Activated CD4-positive, alpha-beta T cell treated with anti-CD3 and anti-CD28 coated beads, Interleukin-2, Interleukin-4, amounts not matched to agents 100 ng/mL and 50 ng/mL, durations not matched to agents 16 hours and 8 hours (primary cell): ENCODE results near the gene VCL.
"Not testable (repeated sequence)": the region's sequence is repeated elsewhere in the genome, so short reads cannot be mapped to it uniquely, and the experiment has no call there.

ENCODE experiments used
- DNase-seq: peaks from one replicate; pipeline ENCODE4 v3.0.0-alpha.2; 2020; ENCODE audit warnings: low spot score

The VCL gene

GRCh38 chr10:74107391-74107790 is 109.5 kb downstream of the VCL start:
- DNase-seq, result no peak

DNA sequence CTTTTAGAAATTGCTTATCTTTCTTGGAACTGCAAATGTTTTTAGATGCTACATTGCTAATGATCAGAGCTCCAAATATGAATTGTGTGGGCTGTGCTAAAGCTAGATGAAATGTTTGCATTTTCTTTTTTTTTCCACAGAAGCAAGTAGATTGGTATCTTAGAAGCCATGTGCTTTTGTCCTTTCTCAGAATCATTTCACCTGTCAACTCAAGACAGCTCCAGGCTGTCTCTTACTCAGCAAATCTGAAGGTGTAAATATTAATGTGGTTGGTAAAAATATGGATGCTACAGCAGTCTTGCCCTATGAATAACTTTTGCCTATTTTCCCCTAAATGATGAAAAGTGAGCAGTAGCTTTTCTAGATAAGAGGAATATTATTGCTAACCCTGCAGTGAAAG is 111.5 kb downstream of the VCL start:
- DNase-seq, result no peak

GRCh38 chr10:74110120-74110519 is 112.2 kb downstream of the VCL start:
- DNase-seq, result no peak

DNA sequence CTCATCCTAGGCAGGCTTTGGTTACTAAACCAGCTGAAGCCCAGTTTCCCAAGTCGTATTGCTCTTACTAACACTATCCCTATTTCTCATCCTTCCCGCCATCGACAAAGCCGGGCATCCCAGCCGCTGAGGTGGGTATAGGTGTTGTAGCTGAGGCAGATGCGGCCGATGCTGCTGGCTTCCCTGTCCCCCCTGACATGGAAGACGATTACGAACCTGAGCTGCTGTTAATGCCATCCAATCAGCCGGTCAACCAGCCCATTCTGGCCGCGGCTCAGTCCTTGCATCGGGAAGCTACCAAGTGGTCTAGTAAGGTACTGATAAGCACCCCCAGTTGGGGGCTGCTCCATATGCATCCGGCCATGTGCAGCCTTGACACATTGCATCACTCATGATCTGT is 113.9 kb downstream of the VCL start:
- no peak for DNase-seq

DNA sequence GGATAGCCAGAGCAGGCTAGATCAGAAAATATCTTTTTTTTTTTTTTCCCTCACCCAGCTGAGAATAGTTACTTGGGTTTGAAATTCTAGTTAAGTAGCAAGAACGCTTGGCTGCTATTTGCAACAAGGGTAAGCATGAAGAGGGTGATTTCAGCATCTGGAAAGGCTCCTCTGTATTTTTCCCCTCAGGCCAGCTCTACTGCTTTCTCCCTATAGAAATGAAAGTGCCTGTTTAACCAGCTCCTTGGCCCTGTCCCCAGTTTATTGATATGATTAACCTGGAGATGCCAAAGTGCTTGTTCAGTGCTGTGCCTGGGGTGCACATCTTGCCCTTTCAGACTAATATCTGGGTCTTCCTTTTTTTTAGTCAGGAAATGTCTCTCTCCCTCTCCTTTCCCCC is 115.6 kb downstream of the VCL start:
- DNase-seq, result no peak

DNA sequence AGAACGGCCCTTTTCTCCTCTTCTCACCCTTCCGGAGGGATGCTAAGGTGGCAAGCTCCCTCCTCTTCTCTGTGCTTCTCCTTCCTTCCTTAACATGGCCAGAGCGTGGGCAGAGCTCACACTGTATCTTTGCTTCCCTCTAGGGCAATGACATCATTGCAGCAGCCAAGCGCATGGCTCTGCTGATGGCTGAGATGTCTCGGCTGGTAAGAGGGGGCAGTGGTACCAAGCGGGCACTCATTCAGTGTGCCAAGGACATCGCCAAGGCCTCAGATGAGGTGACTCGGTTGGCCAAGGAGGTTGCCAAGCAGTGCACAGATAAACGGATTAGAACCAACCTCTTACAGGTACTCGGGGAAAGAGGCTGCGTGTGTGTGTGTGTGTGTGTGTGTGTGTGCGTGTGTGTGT is 116.1 kb downstream of the VCL start:
- no peak for DNase-seq

- DNase-seq, result no peak
These were observed 119.8 kb downstream of the VCL start for GRCh38 chr10:74117738-74118137.

DNA sequence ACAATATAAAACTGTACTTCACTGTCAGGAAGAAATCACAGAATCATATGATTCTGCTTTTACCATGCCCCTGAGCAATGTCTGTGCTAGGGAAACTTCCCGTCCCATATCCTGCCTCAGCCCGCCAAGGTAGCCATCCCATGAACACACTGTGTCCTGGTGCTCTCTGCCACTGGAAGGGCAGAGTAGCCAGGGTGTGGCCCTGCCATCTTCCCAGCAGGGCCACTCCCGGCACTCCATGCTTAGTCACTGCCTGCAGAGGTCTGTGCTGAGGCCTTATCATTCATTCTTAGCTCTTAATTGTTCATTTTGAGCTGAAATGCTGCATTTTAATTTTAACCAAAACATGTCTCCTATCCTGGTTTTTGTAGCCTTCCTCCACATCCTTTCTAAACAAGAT is 120.9 kb downstream of the VCL start:
- no peak for DNase-seq

DNA sequence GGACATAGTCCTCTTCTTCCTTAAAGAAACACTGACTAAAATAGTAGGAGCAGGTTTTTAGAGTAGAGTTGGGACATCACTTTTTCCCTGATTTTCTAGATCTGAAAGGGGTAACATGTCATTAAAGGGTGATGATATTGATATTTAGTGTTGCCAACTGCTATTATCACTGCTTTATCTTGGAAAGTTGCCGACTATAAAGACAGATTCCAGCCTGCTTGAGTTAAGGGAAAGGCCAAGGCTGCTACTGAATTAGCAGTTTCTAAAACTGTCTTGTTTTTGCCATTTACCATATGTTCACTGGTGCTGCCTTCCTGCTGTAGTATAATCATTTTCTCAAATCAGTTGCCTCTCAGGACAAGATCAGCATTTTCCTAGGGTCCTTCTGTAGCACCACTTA is 123.0 kb downstream of the VCL start:
- DNase-seq, result no peak

DNA sequence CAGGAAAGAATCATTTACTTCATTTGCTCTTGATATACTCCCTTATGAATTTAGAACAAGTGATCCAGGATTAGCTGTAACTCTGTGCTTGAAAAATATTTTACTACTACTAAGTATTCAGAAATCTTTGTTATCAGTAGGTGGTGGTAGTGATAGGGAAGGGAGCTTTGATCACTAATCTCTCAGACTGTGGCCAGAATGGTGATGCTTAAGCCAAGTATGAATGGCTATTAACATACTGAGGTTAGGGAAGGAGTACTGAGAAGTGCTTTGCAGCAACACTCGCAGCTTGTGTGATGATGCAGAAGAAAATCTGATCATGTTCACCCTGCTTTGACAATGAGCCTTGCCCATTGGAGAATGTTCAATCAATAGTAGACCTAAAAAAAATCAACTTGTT is 123.5 kb downstream of the VCL start:
- DNase-seq, result no peak

DNA sequence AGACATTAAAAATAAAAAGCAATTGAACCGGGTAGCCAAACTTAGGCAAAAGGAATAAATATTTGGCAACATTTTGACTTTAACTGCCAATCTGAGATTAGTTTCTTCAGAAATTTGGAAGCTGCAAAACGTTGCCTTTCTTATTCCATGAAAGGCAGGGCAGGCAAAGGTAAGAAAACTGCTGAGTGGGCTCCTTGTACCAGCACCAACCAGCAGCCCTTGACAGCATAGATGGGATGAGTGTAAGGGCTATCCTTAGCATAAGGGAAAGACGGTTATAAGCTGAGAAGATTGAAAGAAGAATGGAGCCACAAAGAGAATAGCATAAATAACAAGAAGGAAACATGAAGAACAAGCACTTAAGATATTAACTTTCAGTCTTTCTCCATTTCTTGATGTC is 124.1 kb downstream of the VCL start:
- no peak for DNase-seq

GRCh38 chr10:74123081-74123480 is 125.2 kb downstream of the VCL start:
- no peak for DNase-seq

- DNase-seq, result no peak
These were observed 136.3 kb downstream of the VCL start for GRCh38 chr10:74133923-74134820.

GRCh38 chr10:74135452-74135851 is 137.5 kb downstream of the VCL start:
- no peak for DNase-seq

DNA sequence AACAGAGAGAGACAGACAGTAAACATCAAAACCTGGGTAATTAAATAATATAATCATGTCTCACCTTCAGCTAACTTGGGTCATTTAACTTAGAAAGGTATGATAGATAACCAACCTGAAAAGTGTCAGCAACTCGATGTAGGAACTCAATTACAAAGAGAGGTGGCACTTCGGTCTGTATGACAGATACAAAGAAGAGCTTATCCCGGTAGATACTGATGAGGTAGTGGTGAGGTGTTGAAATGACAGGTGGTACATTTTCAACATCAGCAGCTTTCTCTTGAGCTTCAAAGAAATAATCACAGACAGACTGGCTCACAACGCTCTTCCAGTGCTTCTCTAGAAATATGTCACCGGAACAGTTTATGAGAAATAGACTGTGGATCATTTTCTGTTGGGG is 140.1 kb downstream of the VCL start:
- DNase-seq, result no peak

- DNase-seq, result not testable (repeated sequence)
These were observed 140.7 kb downstream of the VCL start for GRCh38 chr10:74138596-74138995.

DNA sequence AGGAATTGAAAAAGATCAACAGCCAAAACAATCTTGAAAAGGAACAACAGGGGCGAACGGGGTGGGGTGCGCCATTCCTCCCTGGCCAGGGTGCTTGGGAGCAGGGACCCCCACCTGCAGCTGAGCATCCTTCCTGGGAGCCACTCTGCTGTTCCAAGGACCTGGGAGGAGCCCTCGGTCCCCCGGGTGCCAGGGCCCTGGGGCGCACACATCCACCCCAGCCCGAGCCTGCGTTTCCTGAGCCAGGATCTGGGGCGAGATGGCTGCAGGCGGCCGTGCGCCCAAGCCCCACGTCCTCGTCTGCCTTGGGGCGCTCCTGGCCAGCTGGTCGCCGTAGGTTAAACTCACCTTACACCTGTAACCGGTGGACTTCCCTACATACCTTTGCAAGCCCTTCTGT is 142.1 kb downstream of the VCL start:
- DNase-seq, result no peak

GRCh38 chr10:74140553-74140952 is 142.6 kb downstream of the VCL start:
- DNase-seq, result no peak

DNA sequence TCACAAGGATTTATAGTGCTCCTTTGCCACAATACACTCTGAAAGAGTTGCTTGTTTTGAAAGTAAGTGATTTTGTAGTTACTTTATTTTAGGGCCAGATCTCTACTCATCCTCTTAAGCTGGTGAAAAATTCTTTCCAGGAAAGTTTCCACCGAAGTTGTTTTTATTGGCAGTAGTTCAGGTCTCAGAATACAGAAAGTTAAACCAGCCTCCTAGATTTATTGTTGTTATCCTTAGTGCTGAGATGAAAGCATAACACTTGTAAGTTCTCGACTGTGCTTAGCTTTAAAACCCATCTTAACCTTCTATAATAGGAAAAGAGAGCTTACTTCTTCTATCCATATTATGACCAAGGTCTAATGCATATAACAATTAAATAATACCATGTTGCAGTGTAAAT is 147.2 kb downstream of the VCL start:
- no peak for DNase-seq

DNA sequence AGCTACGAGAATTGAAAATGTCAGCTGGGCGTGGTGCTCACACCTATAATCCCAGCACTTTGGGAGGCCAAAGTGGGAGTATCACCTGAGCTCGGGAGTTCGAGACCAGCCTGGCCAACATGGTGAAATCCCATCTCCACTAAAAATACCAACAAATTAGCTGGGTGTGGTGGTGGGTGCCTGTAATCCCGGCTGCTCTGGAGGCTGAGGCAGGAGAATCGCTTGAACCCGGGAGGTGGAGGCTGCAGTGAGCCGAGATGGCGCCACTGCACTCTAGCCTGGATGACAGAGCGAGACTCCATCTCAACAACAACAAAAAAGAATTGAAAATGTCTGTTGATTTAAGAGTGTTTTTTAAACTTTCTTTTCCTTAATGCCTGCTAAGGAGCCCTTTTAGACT is 149.1 kb downstream of the VCL start:
- not testable (repeated sequence) for DNase-seq

DNA sequence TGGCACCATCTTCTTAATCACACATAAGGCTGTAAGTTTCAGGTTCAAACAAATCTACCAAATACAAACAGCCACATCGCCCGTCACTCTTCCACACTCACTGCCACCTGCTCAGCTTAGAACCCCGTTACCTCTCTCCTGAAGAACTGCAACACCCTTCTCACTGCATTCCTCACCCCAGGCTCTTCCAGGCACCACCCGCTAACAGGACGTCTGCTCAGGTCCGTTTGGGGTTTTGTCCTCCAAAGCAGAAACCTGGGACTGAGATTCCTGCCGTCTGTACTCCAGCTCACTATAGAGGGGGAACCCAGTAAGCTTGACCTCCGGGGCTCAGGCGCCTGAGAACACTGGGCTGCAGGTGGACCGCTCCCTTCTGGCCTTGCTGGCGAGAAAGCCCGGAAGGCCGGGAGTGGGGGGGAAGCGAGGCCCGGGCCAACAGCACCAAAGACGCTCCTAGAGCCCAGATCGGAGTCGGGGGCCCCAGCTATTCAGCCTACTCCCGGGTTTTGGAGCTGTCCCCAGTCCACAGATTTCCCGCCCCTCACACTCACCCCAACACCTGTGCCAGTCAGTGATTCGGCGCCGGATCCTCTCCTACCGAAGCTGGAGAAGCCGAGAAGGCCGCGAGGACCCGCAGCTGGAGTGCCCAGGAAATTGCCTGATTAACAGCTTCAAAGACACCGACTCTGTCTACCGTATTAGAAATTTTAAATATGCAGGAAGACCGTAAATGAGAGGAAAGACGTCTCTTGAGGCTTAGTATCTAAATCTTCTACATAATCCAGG is 152.5 kb downstream of the VCL start, which contains the start of gene AP3M1:
Gene AP3M1 (minus strand): TSS at position 625 of the 786 bp plus-strand sequence. CDS start 12,449 bp downstream, outside the sequence.
- no peak for DNase-seq

GRCh38 chr10:74150990-74151878 is 153.3 kb downstream of the VCL start, which contains the start of gene ADK:
TSS of gene ADK (plus strand) at chr10:74151221. CDS start at chr10:74151279, 58 bp downstream.
- DNase-seq, result peak; percentile 99
